RKO (cell line): Measurements from ENCODE around the gene SRSF3.
"Not testable (repeated sequence)": the region's sequence is repeated elsewhere in the genome, so short reads cannot be mapped to it uniquely, and the experiment has no call there.

Experiments
- DNase-seq: peaks from one replicate; pipeline ENCODE4 v3.0.0-alpha.2; 2016; ENCODE audit warnings: low spot score

Gene SRSF3

GRCh38 chr6:36605143-36605542 is 11.0 kb downstream of the SRSF3 start:
- DNase-seq: no peak

GRCh38 chr6:36605560-36606391 is 11.6 kb downstream of the SRSF3 start:
- no peak for DNase-seq

- DNase-seq: not testable (repeated sequence)
Measured at GRCh38 chr6:36607305-36607682, 13.1 kb downstream of the SRSF3 start.

GRCh38 chr6:36607683-36608386 is 13.7 kb downstream of the SRSF3 start:
- DNase-seq: no peak

- no peak for DNase-seq
Measured at GRCh38 chr6:36608788-36609563, 14.8 kb downstream of the SRSF3 start.

GRCh38 chr6:36609582-36609981 is 15.4 kb downstream of the SRSF3 start:
- no peak for DNase-seq

- DNase-seq: no peak
Measured at GRCh38 chr6:36610041-36610955, 16.1 kb downstream of the SRSF3 start.

GRCh38 chr6:36610956-36611336 is 16.8 kb downstream of the SRSF3 start:
- no peak for DNase-seq

- not testable (repeated sequence) for DNase-seq
Measured at GRCh38 chr6:36611679-36612078, 17.5 kb downstream of the SRSF3 start.

- DNase-seq: no peak
Measured at GRCh38 chr6:36612101-36612625, 18.0 kb downstream of the SRSF3 start.

GRCh38 chr6:36613200-36613995 is 19.2 kb downstream of the SRSF3 start:
- DNase-seq: no peak

- peak; percentile 60 for DNase-seq
Measured at GRCh38 chr6:36615018-36615761, 21.0 kb downstream of the SRSF3 start.

GRCh38 chr6:36616893-36617521 is 22.8 kb downstream of the SRSF3 start:
- DNase-seq: no peak

GRCh38 chr6:36618366-36619355 is 24.5 kb downstream of the SRSF3 start:
- DNase-seq: no peak

- DNase-seq: no peak
Measured at GRCh38 chr6:36621371-36621855, 27.3 kb downstream of the SRSF3 start.

- DNase-seq: no peak
Measured at GRCh38 chr6:36622901-36623546, 28.9 kb downstream of the SRSF3 start.
